ENCODE results near the gene SLC66A2.
"Not testable (repeated sequence)": the region's sequence is repeated elsewhere in the genome, so short reads cannot be mapped to it uniquely, and the experiment has no call there.

Gene SLC66A2

DNA sequence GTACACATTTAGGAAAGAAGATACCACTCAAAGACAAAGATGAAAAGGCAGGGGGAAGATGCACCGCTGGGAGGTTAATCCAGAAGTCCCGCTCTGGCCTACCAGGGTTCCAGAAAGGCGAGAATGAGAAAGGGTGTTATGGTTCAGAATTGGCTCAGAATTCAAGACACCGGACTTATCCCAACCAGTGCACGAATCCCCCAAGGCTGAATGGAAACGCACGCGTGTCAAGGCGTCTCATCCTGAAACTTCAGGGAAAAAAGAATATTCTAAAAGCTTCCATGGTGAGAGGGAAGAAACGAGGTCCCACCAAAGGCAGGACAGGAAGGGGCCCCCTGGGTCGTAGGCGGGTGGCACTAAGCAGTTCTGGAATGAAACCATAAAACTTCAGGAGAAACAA is 71.9 kb downstream of the SLC66A2 start:
- no peak for DNase-seq (ENCODE audit: low read depth)

DNA sequence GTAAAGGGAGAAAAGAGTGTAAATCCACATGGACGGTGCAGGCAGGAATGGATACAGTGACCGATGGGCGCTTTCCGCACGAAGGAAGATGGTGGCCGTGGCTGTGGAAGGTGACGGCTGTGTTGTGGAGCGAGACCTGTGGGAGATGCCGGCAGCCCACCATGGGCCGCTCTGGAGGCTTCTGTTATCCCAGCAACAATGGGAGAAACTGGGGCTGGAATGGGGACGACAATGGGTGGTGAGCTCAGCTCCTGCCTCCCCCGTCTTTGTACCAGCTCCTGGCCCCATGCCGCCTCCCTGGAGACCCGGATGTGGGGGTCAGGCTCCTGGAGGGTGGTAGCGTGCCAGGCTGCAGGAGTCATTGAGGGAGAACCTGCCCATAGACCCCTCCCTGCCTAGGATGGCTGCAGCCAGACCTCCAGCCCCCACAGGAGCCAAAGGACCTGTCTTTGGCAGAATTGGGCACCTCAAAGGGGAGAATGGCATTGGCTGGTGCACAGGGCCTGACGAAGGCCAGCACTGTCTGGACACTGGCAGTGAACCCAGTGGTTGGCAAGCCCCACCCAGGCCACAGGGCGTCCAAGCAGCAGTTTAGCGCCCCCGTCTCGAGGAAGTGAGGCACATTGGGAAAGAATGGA is 72.6 kb downstream of the SLC66A2 start:
- DNase-seq (ENCODE audit: low read depth): no peak

GRCh38 chr18:79878246-79878645 is 73.2 kb downstream of the SLC66A2 start:
- DNase-seq (ENCODE audit: low read depth): not testable (repeated sequence)

GRCh38 chr18:79877163-79878091 is 74.0 kb downstream of the SLC66A2 start:
- no peak for DNase-seq (ENCODE audit: low read depth)

GRCh38 chr18:79876497-79876896 is 75.0 kb downstream of the SLC66A2 start:
- DNase-seq (ENCODE audit: low read depth): no peak

GRCh38 chr18:79875931-79876461 is 75.5 kb downstream of the SLC66A2 start:
- no peak for DNase-seq (ENCODE audit: low read depth)

- DNase-seq (ENCODE audit: low read depth): no peak
These were observed 75.9 kb downstream of the SLC66A2 start for GRCh38 chr18:79875531-79875919.

DNA sequence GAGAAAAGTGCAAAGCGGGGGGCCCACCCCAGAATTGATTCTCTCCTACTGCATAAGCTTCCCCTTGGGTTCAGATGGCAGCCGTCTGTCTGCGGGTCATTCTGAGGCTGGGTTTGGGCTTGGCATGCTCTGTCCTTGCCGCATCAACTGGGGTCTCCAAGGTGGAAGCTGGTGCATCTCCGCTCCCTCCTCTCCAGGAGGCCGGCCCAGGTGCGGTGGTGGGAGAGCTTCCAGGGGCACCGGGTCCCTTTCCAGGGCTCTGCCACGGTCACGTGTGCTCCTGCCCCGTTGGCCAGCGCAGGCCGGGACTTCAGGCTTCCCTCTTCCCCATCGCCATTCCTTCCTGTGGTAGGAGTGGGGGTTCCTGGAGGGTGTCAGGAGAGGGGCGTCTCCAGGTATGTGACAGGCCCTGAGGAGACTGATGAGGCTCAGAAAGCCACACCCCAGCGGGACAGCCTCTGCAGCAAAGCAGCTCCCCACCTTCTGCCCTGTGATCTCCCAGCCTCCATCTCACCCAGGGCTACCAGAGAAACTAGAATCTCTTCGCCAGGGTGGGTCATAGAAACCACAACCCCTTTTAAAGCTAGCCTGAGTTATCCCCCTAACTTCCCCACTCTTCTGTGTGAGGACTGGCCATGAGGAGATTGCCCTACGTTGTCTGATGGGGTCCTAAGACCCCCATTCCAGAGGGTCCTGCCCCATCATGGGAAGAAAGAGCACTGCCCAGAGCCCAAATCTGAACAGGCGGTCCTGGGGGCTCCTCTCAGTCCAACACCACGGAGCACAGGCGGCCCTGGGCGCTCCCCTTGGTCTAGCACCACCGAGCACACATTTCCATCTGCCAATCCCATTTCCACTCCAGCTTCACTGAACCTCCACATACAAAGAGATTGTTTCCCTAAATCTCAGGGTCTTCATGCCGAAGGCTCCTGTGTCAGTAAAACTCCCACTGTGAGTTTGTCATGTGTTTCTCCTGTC is 76.6 kb downstream of the SLC66A2 start:
- no peak for DNase-seq (ENCODE audit: low read depth)

GRCh38 chr18:79873449-79874110 is 77.9 kb downstream of the SLC66A2 start:
- DNase-seq (ENCODE audit: low read depth): no peak

DNA sequence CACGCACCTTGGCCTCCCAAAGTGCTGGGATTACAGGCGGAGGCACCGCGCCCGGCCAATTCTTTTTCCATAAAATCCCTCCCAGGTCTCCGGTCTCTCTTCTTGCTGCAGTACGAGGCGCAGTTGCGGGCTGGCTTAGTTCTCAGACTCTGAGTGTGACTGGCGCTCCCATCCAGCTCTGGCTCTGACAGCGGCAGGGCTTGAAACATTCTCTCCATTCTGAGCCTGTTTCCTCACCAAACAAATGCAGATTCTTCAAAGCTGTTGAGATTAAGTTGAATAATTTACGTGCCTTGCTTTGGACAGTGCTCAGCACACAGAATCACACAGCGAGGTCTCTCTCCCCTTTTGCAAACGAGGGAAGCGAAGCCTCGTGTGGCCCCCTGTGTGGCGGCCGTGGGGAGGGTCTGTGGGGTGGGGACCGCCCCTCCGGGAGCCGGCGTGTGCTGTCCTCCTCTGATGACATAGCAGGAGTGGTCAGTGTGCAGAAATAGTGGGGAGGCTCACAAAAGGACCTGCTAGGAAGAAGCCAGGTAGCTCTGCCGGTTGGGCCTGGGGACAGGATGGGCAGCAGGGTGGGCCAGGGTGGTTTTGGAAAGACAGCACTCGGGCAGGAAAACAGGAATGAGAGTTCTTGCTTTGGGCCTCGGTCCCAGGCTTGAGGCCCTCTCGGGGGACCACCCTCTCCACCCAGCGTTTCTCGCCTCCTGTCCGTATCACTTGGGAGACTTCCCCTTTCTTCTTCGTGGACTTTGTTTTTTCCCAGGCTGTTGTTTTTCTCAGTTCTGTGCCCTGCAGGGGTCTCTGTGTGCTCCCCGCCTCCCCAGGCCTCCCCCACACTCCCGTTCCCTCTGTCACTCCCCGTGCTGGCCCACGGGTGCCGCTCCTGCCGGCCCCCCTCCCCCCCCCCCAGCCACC is 78.7 kb downstream of the SLC66A2 start:
- no peak for DNase-seq (ENCODE audit: low read depth)

DNA sequence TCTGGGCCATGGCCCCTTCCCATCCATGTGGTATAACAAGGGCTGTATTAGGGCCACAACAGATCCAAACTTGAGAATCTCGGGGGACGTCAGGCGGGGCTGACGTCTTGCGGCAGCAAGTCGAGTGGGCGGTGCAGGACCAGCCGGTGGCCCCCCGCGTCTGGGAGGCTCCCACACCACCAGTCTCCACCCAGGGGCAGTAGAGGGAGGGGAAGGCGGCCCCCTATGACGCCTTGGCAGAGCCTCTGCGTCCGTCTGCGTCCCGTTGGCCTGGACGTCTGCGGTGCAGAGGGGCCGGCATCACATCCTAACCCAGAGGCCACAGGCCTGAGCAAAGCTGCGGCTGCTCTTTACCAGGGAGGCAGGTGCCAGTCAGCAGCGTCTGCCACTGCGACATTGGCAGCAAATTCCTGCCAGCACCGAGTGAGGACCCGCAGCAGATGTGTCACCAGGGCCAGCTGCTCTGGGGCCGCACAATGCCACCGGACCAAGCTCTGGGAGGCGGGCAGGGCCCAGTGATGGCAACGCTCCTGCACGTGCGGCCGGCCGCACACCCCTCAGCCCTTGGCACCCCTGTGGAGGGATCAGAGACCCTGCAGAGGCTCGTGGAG is 79.9 kb downstream of the SLC66A2 start:
- DNase-seq (ENCODE audit: low read depth): no peak

GRCh38 chr18:79871026-79871390 is 80.4 kb downstream of the SLC66A2 start:
- no peak for DNase-seq (ENCODE audit: low read depth)

- no peak for DNase-seq (ENCODE audit: low read depth)
These were observed 81.0 kb downstream of the SLC66A2 start for GRCh38 chr18:79870301-79871025.

DNA sequence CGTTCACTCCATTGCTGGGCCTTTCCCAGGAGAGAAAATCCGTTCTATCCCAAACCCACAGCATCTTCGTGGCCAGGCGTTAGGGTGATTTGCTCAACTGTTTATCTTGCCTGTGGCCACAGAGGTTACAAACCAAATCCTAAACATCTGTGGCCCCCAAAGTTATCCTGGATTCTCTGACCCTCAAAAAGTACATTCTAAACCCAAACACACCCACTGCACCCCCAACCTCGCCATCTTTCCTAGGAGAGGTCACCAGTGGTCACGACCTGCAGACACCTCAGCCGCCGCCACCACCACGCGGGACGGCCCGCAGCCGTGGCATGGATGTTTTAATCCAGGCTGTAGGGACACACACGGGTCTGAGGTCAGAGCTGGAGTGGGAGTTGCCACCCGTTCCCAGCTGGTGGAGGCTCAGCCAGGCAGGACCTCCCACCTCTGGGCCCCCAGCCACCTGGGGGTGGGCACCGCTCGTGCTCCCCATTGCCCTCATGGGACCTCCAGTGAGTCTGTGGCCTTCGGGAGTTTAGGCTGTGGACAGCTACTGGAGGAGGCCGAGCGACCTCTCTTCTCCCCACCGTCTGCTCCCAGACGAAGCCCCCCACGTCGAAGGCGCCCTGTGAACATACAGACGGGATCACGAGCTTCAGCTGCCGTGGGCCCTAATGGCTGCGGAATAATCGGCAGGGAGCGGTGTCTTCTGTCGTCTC is 81.7 kb downstream of the SLC66A2 start:
- no peak for DNase-seq (ENCODE audit: low read depth)

DNA sequence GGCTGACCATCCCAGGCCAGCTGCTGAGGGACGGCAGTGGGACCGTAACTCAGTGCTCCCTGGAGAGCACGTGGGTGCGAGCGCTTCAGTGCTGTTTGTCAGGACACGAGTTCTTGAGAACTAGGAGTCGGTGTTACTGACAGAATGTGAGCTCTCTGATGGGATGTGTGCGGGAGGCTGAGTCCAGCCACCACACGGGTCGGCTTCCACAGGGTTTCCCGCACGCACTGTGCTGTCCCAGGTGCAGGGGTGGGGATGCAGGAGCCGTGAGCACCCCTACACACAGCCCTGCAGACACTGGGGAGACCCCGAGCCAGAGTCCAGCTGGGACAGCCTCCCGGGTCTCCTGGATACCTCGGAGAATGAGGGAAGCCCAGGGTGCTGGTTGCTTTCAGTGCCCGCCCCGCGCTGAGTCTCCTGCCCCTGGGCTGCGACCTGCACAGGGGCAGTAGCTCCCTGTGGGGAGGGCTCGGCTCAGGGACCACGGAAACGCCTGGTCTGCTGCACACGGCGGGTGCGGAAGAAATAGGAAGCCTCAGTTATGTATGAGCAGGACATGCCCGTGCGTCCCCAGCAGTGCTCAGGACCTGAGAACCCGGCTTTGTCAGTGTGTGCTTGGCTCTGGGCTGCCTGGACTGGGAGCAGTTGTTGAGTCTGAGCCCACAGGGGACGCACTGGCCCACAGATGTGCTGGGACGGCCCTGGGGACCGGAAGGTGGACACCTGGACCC is 82.5 kb downstream of the SLC66A2 start:
- DNase-seq (ENCODE audit: low read depth): no peak

DNA sequence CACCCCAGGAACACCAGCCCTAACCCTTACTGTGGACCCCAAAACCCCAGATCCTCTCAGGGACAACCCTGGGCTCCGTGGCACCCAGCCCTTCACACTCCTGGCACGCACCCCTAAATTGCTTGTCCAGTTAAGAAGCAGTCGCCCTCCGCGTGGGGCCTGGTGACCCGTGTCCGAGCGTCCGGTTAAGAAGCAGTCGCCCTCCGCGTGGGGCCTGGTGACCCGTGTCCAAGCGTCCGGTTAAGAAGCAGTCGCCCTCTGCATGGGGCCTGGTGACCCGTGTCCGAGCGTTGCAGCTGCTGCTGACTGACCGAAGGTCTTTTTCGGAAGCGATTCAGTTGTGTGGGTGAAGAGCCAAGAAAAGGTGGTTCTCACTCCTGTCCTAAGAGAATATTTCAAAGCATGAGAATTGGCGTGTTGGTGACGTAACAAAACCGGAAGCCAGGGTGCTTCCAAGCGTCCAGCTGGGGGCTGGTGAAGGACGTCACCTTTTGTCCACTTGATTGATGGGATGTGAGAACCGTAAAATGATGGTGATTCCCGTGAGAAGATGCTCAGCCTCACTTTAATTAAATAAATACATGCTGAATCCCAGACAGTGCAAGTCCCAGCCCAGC is 83.2 kb downstream of the SLC66A2 start:
- DNase-seq (ENCODE audit: low read depth): no peak

GRCh38 chr18:79867666-79868065 is 83.8 kb downstream of the SLC66A2 start:
- DNase-seq (ENCODE audit: low read depth): no peak
